Ovary (tissue), 9 donors: ENCODE results near the gene TEX12. TPM values are rescaled to one million over a fixed set of nuclear protein-coding genes. Genes with fewer than 3 reads are reported as not detected.

ENCODE experiments used
- DNase-seq, 5 donors: peaks; one replicate each; pipeline ENCODE4 v3.0.0-alpha.2; 2019 to 2020
- H3K27ac ChIP-seq, 2 donors: fragments of 200-600 bp; one replicate each; pipeline versions ENCODE4 v1.5.1 to v1.8.0; 2019 to 2022
- H3K27me3 ChIP-seq: fragments of 200-600 bp; one replicate; pipeline ENCODE4 v1.8.0; 2022
- H3K36me3 ChIP-seq: fragments of 200-600 bp; sonication (generic); one replicate; pipeline ENCODE4 v1.5.1; 2019
- H3K4me1 ChIP-seq: one replicate; pipeline ENCODE4 v1.8.1; 2013; ENCODE audit warnings: mild to moderate bottlenecking, moderate library complexity; ENCODE audit not compliant: insufficient read depth
- H3K4me3 ChIP-seq: fragments of 200-600 bp; sonication (generic); one replicate; pipeline ENCODE4 v1.5.1; 2017
- H3K9me3 ChIP-seq, 2 donors: fragments of 200-600 bp in 1 of 2; sonication (generic) in 1 of 2; one replicate each; pipeline versions ENCODE4 v1.5.1 to v1.8.1; 2013 to 2019; ENCODE audit warnings: mild to moderate bottlenecking in 1 of 2, moderate library complexity in 1 of 2
- CTCF ChIP-seq, 3 donors: fragments of 450-650 bp in 2 of 3; fragments of 200-600 bp in 1 of 3; IDR thresholded peaks; one replicate each; pipeline versions ENCODE4 v1.5.1 to v1.8.0; 2016 to 2022; ENCODE audit warnings: antibody characterized with exemption in 3 of 3, mild to moderate bottlenecking in 1 of 3
- EP300 ChIP-seq: sonication (generic); formaldehyde crosslinking; IDR thresholded peaks from one replicate; pipeline ENCODE4 v1.6.1; 2017; ENCODE audit warnings: antibody characterized with exemption
- POLR2A ChIP-seq: fragments of 450-650 bp; IDR thresholded peaks from one replicate; pipeline ENCODE4 v1.6.1; 2017; ENCODE audit warnings: antibody characterized with exemption, mild to moderate bottlenecking, moderate library complexity
- WGBS, 3 donors: extraction: QIAGEN DNeasy Blood & Tissue Kit in 1 of 3; methylation state at CpG; one replicate each; pipeline versions ENCODE4 v1.1.5 to v1.1.7; 2013 to 2017; 5-methylcytosine and 5-hydroxymethylcytosine counted together
- intact Hi-C, 4 donors: fragments of 100-400 bp; cut with DNase I; formaldehyde crosslinking; loops; one replicate each; pipeline versions ENCODE4 v1.11.0 to v1.15.1; 2022 to 2023
- polyA plus RNA-seq, 2 donors: library from polyadenylated mRNA; stranded (reverse); fragments of 200-250 nt in 1 of 2; fragments of 350-450 nt in 1 of 2; fragmentation: Illumina TruSeq in 1 of 2; extraction: RNeasy Lipid Tissue Mini Kit (QIAGEN cat#74804) in 1 of 2; gene quantifications; one replicate each; pipeline ENCODE4 v1.2.3, GENCODE V29; 2013 to 2014
- total RNA-seq, 7 donors: library from RNA; depleted of rRNA in 2 of 7; stranded (reverse); fragments of >200 nt in 2 of 7; fragmentation: NEBNext Ultra II Directional in 3 of 7; extraction: Animal tissue kit (Norgen Biotek cat#: 25700) in 3 of 7; gene quantifications; one replicate each; pipeline versions ENCODE4 v1.1.0 to v1.2.4, GENCODE V29; 2016 to 2023
- donor health status: DM: no; HTN: no; CAD: no; lungs with moderate emphysema.
- donor health status: DM: no; HTN: no; CAD: no.
- donor health status: Bipolar disorder and iron deficiency.
- donor health status: DM: yes; HTN: yes; CAD: no.
- donor health status: DM: no; HTN: no; CAD: no.
- donor health status: DM: yes; HTN: yes; CAD: no.

TEX12 gene
- total and polyA plus RNA-seq, 9 donors: 0.11 to 1.3 (median 0.52) TPM; not detected in 1

GRCh38 chr11:112134473-112134872 lies 32.7 kb upstream of the TEX12 start:
- no peak for TF ChIP-seq POLR2A
- no peak for TF ChIP-seq EP300
- no peak for TF ChIP-seq CTCF (IDR thresholded peaks at IDR 0.05)
- Histone ChIP-seq H3K4me3 (no peak overlapping the region), H3K4me1 (no peaks in the 10 kb centered on the region), H3K27me3 (no peaks in the 10 kb centered on the region), H3K36me3 (no peaks in the 10 kb centered on the region), H3K27ac (no peak overlapping the region), H3K9me3 (no peaks in the 10 kb centered on the region)
- 83 to 89% (median 87%) methylated on average over 3 to 4 of the region's 4 CpGs for WGBS, 3 donors
- DNase-seq: no peak
- intact Hi-C loops: no loop called here

- no peak for DNase-seq
- 90 to 95% (median 93%) methylated on average over 3 of the region's 3 CpGs for WGBS, 3 donors
- Histone ChIP-seq H3K27ac (no peak overlapping the region), H3K9me3 (no peaks in the 10 kb centered on the region), H3K4me3 (no peak overlapping the region), H3K36me3 (no peaks in the 10 kb centered on the region), H3K4me1 (no peaks in the 10 kb centered on the region), H3K27me3 (no peaks in the 10 kb centered on the region)
- intact Hi-C loops: no loop called here
- TF ChIP-seq CTCF (IDR thresholded peaks at IDR 0.05) (no peak), POLR2A (no peak), EP300 (no peak)
Measured at GRCh38 chr11:112143597-112143996, 23.6 kb upstream of the TEX12 start.

- 75 to 79% (median 76%) methylated on average over 5 of the region's 5 CpGs for WGBS, 3 donors
- Histone ChIP-seq H3K36me3 (no peaks in the 10 kb centered on the region), H3K27me3 (no peaks in the 10 kb centered on the region), H3K9me3 (no peaks in the 10 kb centered on the region), H3K4me3 (no peak overlapping the region), H3K4me1 (no peaks in the 10 kb centered on the region), H3K27ac (no peak overlapping the region)
- TF ChIP-seq EP300 (no peak), CTCF (IDR thresholded peaks at IDR 0.05) (no peak), POLR2A (no peak)
- DNase-seq: no peak
- intact Hi-C loops: no loop called here
Measured at GRCh38 chr11:112150517-112150916, 16.7 kb upstream of the TEX12 start.

- intact Hi-C loops: no loop called here
- H3K27ac ChIP-seq: no peak overlapping the region
- 86 to 92% (median 88%) methylated on average over 5 of the region's 5 CpGs for WGBS, 3 donors
- H3K9me3 ChIP-seq: no peaks in the 10 kb centered on the region
- TF ChIP-seq EP300 (no peak), CTCF (IDR thresholded peaks at IDR 0.05) (no peak), POLR2A (no peak)
- DNase-seq: no peak
- no peaks in the 10 kb centered on the region for H3K27me3 ChIP-seq
- H3K4me3 ChIP-seq: no peak overlapping the region
- no peaks in the 10 kb centered on the region for H3K36me3 ChIP-seq
- no peaks in the 10 kb centered on the region for H3K4me1 ChIP-seq
Measured at GRCh38 chr11:112156153-112156955, 10.8 kb upstream of the TEX12 start.
